MCF 10A (cell line): ENCODE data around the gene PRR14L. TPM values are rescaled to one million over a fixed set of nuclear protein-coding genes. Genes with fewer than 3 reads are reported as not detected.

Experiments used
- BruUV-seq: library from RNA; stranded (reverse); fragments of 400-500 nt; replicated peaks from 2 replicates; lab custom pipeline; 2021; lab: Mats Ljungman, UMichigan
- CTCF ChIA-PET: fragments of 300-600 bp; sonication (Branson Sonifier 250); formaldehyde crosslinking; extraction: SDS; loops from one replicate; lab custom pipeline; 2021; ENCODE audit warnings: antibody characterized with exemption, inconsistent platforms; lab: Yijun Ruan, JAX
- POLR2A ChIA-PET: fragments of 300-600, 350-650 bp; sonication (Branson Sonifier 250); formaldehyde crosslinking; extraction: SDS; loops from one replicate; lab custom pipeline; 2020; ENCODE audit warnings: antibody characterized with exemption, inconsistent platforms; lab: Yijun Ruan, JAX
- DNase-seq: peaks from one replicate; pipeline ENCODE4 v3.0.0-alpha.2; 2018; ENCODE audit not compliant: unreplicated experiment
- H3K27ac Mint-ChIP-seq: one replicate; pipeline ENCODE4 v1.8.0; 2022; ENCODE audit warnings: mild to moderate bottlenecking, low read depth, mixed read lengths; ENCODE audit not compliant: unreplicated experiment
- H3K27me3 Mint-ChIP-seq: one replicate; pipeline ENCODE4 v1.8.0; 2022; ENCODE audit warnings: mixed read lengths; ENCODE audit not compliant: insufficient read depth, unreplicated experiment
- H3K36me3 Mint-ChIP-seq: one replicate; pipeline ENCODE4 v1.8.0; 2022; ENCODE audit warnings: mild to moderate bottlenecking, moderate library complexity, mixed read lengths; ENCODE audit not compliant: insufficient read depth, unreplicated experiment
- H3K4me1 Mint-ChIP-seq: one replicate; pipeline ENCODE4 v1.8.0; 2022; ENCODE audit warnings: mixed read lengths; ENCODE audit not compliant: insufficient read depth, unreplicated experiment
- H3K4me3 Mint-ChIP-seq: one replicate; pipeline ENCODE4 v1.8.0; 2022; ENCODE audit warnings: mild to moderate bottlenecking, moderate library complexity, mixed read lengths; ENCODE audit not compliant: unreplicated experiment
- H3K9me3 Mint-ChIP-seq: one replicate; pipeline ENCODE4 v1.8.0; 2022; ENCODE audit warnings: mixed read lengths; ENCODE audit not compliant: unreplicated experiment
- intact Hi-C: fragments of 100-400 bp; cut with micrococcal nuclease; formaldehyde crosslinking; loops from 2 replicates; pipeline ENCODE4 v1.14.1; 2022
- total RNA-seq: library from RNA; stranded (reverse); gene quantifications from 2 replicates; pipeline ENCODE4 v1.2.3, GENCODE V29; 2022
- TF ChIP-seq, protein P1 (sequence below): fragments of 200-600 bp; IDR thresholded peaks from one replicate; pipeline ENCODE4 v1.8.0; 2022; ENCODE audit warnings: antibody characterized with exemption, mild to moderate bottlenecking; ENCODE audit not compliant: unreplicated experiment

The PRR14L gene
- total RNA-seq, 1 experiment from 2014 or later = 37.4 TPM

DNA sequence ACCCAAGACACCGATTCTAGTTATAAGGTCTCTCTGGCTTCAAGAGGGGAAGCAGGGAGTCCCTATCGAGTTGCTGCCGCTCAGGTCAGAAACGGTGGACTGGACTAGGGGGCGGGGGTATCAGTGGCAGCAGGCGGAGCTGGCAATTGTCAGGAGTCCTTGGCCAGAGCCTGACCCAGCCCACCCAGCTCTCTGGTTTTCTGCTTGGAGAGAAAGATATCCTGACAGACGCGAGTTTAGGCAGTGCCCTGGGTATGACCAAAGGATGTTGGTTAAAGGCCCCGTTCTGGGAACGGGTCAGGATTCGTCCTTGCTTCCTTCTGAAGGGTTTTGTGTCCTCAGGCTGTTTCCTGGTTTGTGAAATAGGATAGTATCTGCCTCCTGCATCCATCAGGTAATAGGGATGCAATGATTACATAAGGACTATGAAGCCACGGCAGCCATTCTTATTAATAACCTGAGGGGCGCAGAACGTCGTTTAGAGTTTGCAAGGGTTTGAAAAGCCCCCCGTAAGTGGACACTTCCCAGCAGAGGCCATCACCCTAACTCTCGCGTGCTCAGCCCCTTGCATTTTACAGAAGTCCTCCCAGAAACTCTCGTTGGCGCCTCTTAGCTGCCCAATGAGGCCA lies 3.2 kb upstream of the PRR14L start:
- peaks cover 32% of the 10 kb centered on the region for H3K4me1 Mint-ChIP-seq
- no peaks in the 10 kb centered on the region for H3K27me3 Mint-ChIP-seq
- TF ChIP-seq, protein P1, sequence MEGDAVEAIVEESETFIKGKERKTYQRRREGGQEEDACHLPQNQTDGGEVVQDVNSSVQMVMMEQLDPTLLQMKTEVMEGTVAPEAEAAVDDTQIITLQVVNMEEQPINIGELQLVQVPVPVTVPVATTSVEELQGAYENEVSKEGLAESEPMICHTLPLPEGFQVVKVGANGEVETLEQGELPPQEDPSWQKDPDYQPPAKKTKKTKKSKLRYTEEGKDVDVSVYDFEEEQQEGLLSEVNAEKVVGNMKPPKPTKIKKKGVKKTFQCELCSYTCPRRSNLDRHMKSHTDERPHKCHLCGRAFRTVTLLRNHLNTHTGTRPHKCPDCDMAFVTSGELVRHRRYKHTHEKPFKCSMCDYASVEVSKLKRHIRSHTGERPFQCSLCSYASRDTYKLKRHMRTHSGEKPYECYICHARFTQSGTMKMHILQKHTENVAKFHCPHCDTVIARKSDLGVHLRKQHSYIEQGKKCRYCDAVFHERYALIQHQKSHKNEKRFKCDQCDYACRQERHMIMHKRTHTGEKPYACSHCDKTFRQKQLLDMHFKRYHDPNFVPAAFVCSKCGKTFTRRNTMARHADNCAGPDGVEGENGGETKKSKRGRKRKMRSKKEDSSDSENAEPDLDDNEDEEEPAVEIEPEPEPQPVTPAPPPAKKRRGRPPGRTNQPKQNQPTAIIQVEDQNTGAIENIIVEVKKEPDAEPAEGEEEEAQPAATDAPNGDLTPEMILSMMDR = no peak
- no peak for DNase-seq
- intact Hi-C loops = loop anchor here (5.0 kb wide), 2 partner anchors 71 to 91 kb away; partner anchors contain the start of gene PISD
- H3K36me3 Mint-ChIP-seq = peaks cover 16% of the 10 kb centered on the region
- ChIA-PET POLR2A (interaction anchor here (1.0 to 7.6 kb wide), 14 partner anchors 19 to 407 kb away, joined by 3 to 80 read pairs (median 4); partner anchors contain the start of genes PATZ1 and PISD), CTCF (interaction anchor here (0.6 to 1.5 kb wide), 5 partner anchors 24 to 224 kb away, joined by 3 to 5 read pairs (median 3); no protein-coding TSS in a partner anchor)
- H3K9me3 Mint-ChIP-seq = no peaks in the 10 kb centered on the region
- H3K4me3 Mint-ChIP-seq = peak overlapping the region; percentile 82
- H3K27ac Mint-ChIP-seq = peak overlapping the region; percentile 98
- BruUV-seq = TSS peak; percentile 79

DNA sequence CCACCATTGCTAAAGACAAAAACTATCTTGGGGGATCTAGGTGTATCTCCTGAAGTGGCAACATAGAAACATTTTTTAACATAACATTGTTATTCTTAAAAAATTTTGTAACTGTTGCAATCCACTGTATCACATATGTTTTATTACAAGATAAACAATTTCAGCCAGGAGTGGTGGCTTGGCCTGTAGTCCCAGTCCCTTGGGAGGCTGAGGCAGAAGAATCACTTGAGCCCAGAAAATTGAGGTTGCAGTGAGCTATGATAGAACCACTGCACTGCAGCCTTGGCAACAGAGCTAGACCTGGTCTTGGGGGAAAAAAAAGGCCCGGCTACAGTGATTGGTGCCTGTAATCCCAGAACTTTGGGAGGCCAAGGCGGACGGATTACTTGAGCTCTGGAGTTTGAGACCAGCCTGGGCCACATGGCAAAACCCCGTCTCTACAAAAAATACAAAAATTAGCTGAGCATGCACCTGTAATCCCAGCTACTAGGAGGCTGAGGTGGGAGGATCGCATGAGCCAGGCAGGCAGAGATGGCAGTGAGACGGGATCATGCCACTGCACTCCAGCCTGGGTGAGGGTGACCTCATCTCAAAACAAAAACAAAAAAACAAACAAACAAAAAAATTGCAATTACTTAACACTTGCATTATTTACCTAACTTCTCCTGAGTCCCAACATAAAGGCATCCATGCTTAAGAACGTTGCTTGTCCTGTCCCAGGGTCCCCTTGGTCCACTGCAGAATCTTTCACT lies 2.3 kb upstream of the PRR14L start:
- Mint-ChIP-seq H3K9me3 (no peaks in the 10 kb centered on the region), H3K4me3 (no peak overlapping the region), H3K36me3 (peaks cover 19% of the 10 kb centered on the region), H3K4me1 (peaks cover 40% of the 10 kb centered on the region), H3K27ac (no peak overlapping the region), H3K27me3 (no peaks in the 10 kb centered on the region)
- POLR2A ChIA-PET = interaction anchor here (1.0 to 7.6 kb wide), 7 partner anchors 69 to 200 kb away, joined by 3 to 80 read pairs (median 5); partner anchors contain the start of gene PISD
- BruUV-seq = no TSS peak
- CTCF ChIA-PET = interaction anchor here (0.6 to 1.0 kb wide), 2 partner anchors 86 to 118 kb away, joined by 3 read pairs; no protein-coding TSS in a partner anchor
- TF ChIP-seq, protein P1 = no peak
- no peak for DNase-seq
- intact Hi-C loops = loop anchor here (5.0 kb wide), 2 partner anchors 70 to 90 kb away; partner anchors contain the start of gene PISD

DNA sequence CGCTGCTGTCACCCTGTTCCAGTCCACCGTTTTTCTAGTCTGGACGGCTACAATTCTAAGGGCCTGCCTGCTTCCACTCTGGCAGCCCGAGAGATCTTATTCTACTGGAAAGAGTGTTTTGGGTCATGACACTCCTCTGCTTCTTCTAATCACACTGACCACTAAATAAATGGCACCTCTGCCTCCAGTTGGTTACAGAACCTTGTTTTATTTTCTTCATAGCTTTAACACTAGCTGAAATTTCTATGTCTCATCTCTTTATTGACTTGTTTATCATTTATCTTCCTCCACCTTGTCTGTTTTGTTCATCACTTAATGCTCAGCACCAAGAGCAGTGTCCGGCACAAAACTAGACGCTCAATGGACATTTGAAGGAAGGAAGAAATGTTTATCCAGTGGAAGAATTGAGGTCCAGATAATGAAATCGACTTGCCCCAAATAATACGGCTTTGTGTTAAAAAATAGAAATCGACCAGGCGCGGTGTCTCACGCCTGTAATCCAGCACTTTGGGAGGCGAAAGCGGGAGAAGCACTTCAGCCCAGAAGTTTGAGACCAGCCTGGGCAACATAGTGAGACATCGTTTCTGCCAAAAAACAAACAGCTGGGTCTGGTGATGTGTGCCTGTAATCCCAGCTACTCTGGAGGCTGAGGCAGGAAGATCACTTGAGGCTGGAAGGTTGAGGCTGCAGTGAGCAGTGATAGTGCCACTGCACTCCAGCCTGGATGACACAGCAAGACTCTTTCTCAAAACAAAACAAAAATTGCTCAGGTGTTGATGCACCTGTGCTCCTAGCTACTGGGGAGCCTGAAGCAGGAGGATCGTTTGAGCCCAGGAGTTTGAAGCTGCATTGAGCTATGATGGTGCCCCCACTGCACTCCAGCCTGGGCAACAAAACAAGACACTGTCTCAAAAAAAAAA lies 693 bp upstream of the PRR14L start:
- H3K4me3 Mint-ChIP-seq = peak overlapping the region; percentile 80
- BruUV-seq = no TSS peak

More for the DNA sequence above, 693 bp upstream of the PRR14L start:
- Mint-ChIP-seq H3K4me1 (peaks cover 40% of the 10 kb centered on the region), H3K27ac (peak overlapping the region; percentile 90), H3K36me3 (peaks cover 33% of the 10 kb centered on the region), H3K9me3 (no peaks in the 10 kb centered on the region), H3K27me3 (no peaks in the 10 kb centered on the region)
- POLR2A ChIA-PET = interaction anchor here (0.6 to 7.6 kb wide), 6 partner anchors 67 to 403 kb away, joined by 3 to 80 read pairs (median 4); partner anchors contain the start of gene PISD
- intact Hi-C loops = loop anchor here (5.0 kb wide), 2 partner anchors 68 to 88 kb away; partner anchors contain the start of gene PISD
- DNase-seq = no peak
- CTCF ChIA-PET = no interaction called here
- TF ChIP-seq, protein P1 = no peak
